Spleen (tissue), 13 donors: ENCODE measurements around the gene SLC6A13. TPM values are rescaled to one million over a fixed set of nuclear protein-coding genes. Genes with fewer than 3 reads are reported as not detected.
A peak's percentile ranks its signal among the peaks of the same experiment; 100 is the strongest.
"Not testable (repeated sequence)": the region's sequence is repeated elsewhere in the genome, so short reads cannot be mapped to it uniquely, and the experiment has no call there.

Experiments used
- DNase-seq: peaks from one replicate; pipeline ENCODE4 v3.0.0-alpha.2; 2020
- H3K27ac ChIP-seq, 8 donors: fragments of 200-600 bp; sonication (generic) in 7 of 8; 1 replicate in 4 of 8; 2 replicates in 4 of 8; pipeline versions ENCODE4 v1.5.0 to v1.8.0; 2016 to 2021; ENCODE audit warnings: inconsistent platforms in 4 of 8, mild to moderate bottlenecking in 4 of 8, moderate library complexity in 1 of 8
- H3K27me3 ChIP-seq, 7 donors: fragments of 200-600 bp; sonication (generic) in 6 of 7; replicated peaks in 1 of 7; 1 replicate in 4 of 7; 2 replicates in 3 of 7; pipeline versions ENCODE4 v1.5.0 to v1.8.0; 2016 to 2021; ENCODE audit warnings: inconsistent platforms in 3 of 7, mild to moderate bottlenecking in 1 of 7
- H3K36me3 ChIP-seq, 6 donors: fragments of 200-600 bp; sonication (generic) in 5 of 6; 1 replicate in 4 of 6; 2 replicates in 2 of 6; pipeline versions ENCODE4 v1.5.0 to v1.8.0; 2016 to 2021; ENCODE audit warnings: inconsistent platforms in 2 of 6
- H3K4me1 ChIP-seq, 6 donors: fragments of 200-600 bp; sonication (generic) in 5 of 6; 1 replicate in 3 of 6; 2 replicates in 3 of 6; pipeline versions ENCODE4 v1.5.0 to v1.8.0; 2016 to 2021; ENCODE audit warnings: inconsistent platforms in 3 of 6
- H3K4me3 ChIP-seq, 8 donors: fragments of 200-600 bp; sonication (generic) in 7 of 8; 1 replicate in 4 of 8; 2 replicates in 4 of 8; pipeline versions ENCODE4 v1.5.0 to v1.8.0; 2016 to 2021; ENCODE audit warnings: inconsistent platforms in 4 of 8, mild to moderate bottlenecking in 4 of 8, moderate library complexity in 2 of 8
- H3K9me3 ChIP-seq, 8 donors: fragments of 200-600 bp; sonication (generic) in 7 of 8; 1 replicate in 4 of 8; 2 replicates in 4 of 8; pipeline versions ENCODE4 v1.5.0 to v1.8.0; 2016 to 2021; ENCODE audit warnings: inconsistent platforms in 4 of 8
- CTCF ChIP-seq, 11 experiments: fragments of 200-600 bp in 7 of 11; fragments of 450-650 bp in 4 of 11; sonication (generic) in 4 of 11; IDR thresholded peaks in 8 of 11; conservative IDR thresholded peaks in 3 of 11; 1 replicate in 7 of 11; 2 replicates in 4 of 11; pipeline versions ENCODE4 v1.4.0 to v1.8.0; 2016 to 2021; ENCODE audit warnings: antibody characterized with exemption in 11 of 11, inconsistent platforms in 4 of 11, mild to moderate bottlenecking in 1 of 11
- POLR2A ChIP-seq, 3 donors: fragments of 450-650 bp; IDR thresholded peaks; one replicate each; pipeline ENCODE4 v1.5.1; 2017; ENCODE audit warnings: antibody characterized with exemption in 3 of 3, mild to moderate bottlenecking in 1 of 3
- POLR2AphosphoS5 ChIP-seq, 3 donors: sonication (generic); formaldehyde crosslinking; IDR thresholded peaks; one replicate each; pipeline ENCODE4 v1.5.1; 2017; ENCODE audit warnings: antibody characterized with exemption in 3 of 3
- WGBS, 5 donors: extraction: QIAGEN DNeasy Blood & Tissue Kit in 3 of 5; methylation state at CpG; one replicate each; pipeline versions ENCODE4 v1.1.5 to v1.1.7; 2013 to 2018; 5-methylcytosine and 5-hydroxymethylcytosine counted together
- intact Hi-C: fragments of 100-400 bp; cut with DNase I; formaldehyde crosslinking; loops from one replicate; pipeline ENCODE4 v1.15.0; 2023; ENCODE audit warnings: low total_unique reads
- long read RNA-seq, 2 donors: transcript quantifications; one replicate each; lab custom pipeline, GENCODE V29; 2026
- polyA plus RNA-seq, 3 donors: library from polyadenylated mRNA; stranded (reverse); fragments of 200-250 nt; gene quantifications; one replicate each; pipeline ENCODE4 v1.2.1, GENCODE V29; 2013
- total RNA-seq, 7 donors: library from RNA; depleted of rRNA in 3 of 7; stranded (reverse); fragments of >200 nt in 3 of 7; fragmentation: NEBNext Ultra II Directional in 4 of 7; extraction: Animal tissue kit (Norgen Biotek cat#: 25700) in 4 of 7; gene quantifications; one replicate each; pipeline versions ENCODE4 v1.1.0 to v1.2.1, GENCODE V29; 2016 to 2021
- donor health status: healthy with polysubstance abuse.
- donor health status: DM: no; HTN: no; CAD: no; lungs with moderate emphysema.
- donor health status: DM: no; HTN: no; CAD: no.
- donor health status: Bipolar disorder and iron deficiency.
- donor health status: healthy.
- donor health status: DM: no; HTN: no; CAD: no.
- donor health status: DM: yes; HTN: yes; CAD: no.

Gene SLC6A13
- total RNA-seq (1 to 10 TPM in 1 of 7 donors, under 1 TPM in 1, not detected in 5; 0.30 to 1.7 TPM), polyA plus RNA-seq (under 1 TPM; 0.22 to 0.39 (median 0.24) TPM)
- long read RNA-seq, donor 1 = 0 reads
- long read RNA-seq, donor 2, partial matches to known transcripts = 0 of 1 reads
- long read RNA-seq, donor 2, other reads (novel, unspliced or antisense) = 0 of 1 reads

GRCh38 chr12:262817-263216, at the start of gene SLC6A13:
TSS of gene SLC6A13 (minus strand) at chr12:262836. CDS start at chr12:260052, 2,784 bp downstream.
- WGBS, 5 donors = 36 to 56% (median 47%) methylated on average over 7 of the region's 7 CpGs
- H3K27me3 ChIP-seq = peaks cover 0 to 40% (median 10%) of the 10 kb centered on the region in 7 donors
- H3K9me3 ChIP-seq = no peaks in the 10 kb centered on the region
- intact Hi-C loops = no loop called here
- H3K4me1 ChIP-seq = no peaks in the 10 kb centered on the region
- H3K4me3 ChIP-seq = no peak within 1 kb of the TSS
- no peak for DNase-seq
- H3K36me3 ChIP-seq = no peaks in the 10 kb centered on the region
- TF ChIP-seq POLR2A (IDR thresholded peaks at IDR 0.05) (no peak), CTCF (IDR thresholded peaks at IDR 0.05 in 8 of 11, conservative IDR thresholded peaks at IDR 0.05 in 3 of 11) (no peak), POLR2AphosphoS5 (IDR thresholded peaks at IDR 0.05) (no peak)
- H3K27ac ChIP-seq = no peak within 1 kb of the TSS

- Histone ChIP-seq H3K27ac (no peak overlapping the region), H3K9me3 (no peaks in the 10 kb centered on the region), H3K4me3 (no peak overlapping the region), H3K4me1 (no peaks in the 10 kb centered on the region), H3K36me3 (peaks cover 15 to 100% (median 96%) of the 10 kb centered on the region in 6 donors), H3K27me3 (no peaks in the 10 kb centered on the region)
- no peak for DNase-seq
- no peak for TF ChIP-seq POLR2AphosphoS5 (IDR thresholded peaks at IDR 0.05)
- no peak for TF ChIP-seq POLR2A (IDR thresholded peaks at IDR 0.05)
- no peak for TF ChIP-seq CTCF (IDR thresholded peaks at IDR 0.05 in 8 of 11, conservative IDR thresholded peaks at IDR 0.05 in 3 of 11)
- WGBS, 5 donors = 91 to 93% (median 93%) methylated on average over 2 of the region's 2 CpGs
- intact Hi-C loops = no loop called here
Observed at GRCh38 chr12:308511-308910, 45.9 kb upstream of the SLC6A13 start.

DNA sequence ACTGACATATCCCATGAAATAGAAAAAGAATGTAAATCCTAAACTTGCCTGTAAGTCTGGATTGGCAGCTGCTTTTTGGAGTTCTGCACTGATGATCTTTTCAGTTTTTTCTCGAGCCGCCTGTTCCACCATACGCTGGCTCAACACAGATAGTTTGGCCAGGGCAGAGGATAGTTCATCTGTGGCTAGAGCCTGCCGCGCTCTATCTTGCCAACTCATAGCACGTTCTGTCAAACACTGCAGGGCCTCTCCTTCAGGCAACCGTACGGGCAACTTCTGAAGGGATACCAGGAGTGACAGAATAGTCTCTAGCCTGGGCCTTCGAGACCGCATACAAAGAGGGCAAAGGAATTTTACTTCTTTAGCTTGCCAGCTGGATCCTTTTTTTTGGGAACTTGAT, 44.8 kb upstream of the SLC6A13 start:
- WGBS, 5 donors = 96 to 99% (median 98%) methylated on average over 10 of the region's 10 CpGs
- Histone ChIP-seq H3K27me3 (no peaks in the 10 kb centered on the region), H3K27ac (no peak overlapping the region), H3K4me1 (peaks cover 0 to 6% (median 0%) of the 10 kb centered on the region in 6 donors), H3K9me3 (peaks cover 0 to 5% (median 0%) of the 10 kb centered on the region in 8 donors), H3K4me3 (no peak overlapping the region), H3K36me3 (peaks cover 14 to 100% (median 96%) of the 10 kb centered on the region in 6 donors)
- intact Hi-C loops = no loop called here
- DNase-seq = no peak
- TF ChIP-seq POLR2AphosphoS5 (IDR thresholded peaks at IDR 0.05) (peak in 1 of 3 donors; percentile 11), POLR2A (IDR thresholded peaks at IDR 0.05) (no peak)

DNA sequence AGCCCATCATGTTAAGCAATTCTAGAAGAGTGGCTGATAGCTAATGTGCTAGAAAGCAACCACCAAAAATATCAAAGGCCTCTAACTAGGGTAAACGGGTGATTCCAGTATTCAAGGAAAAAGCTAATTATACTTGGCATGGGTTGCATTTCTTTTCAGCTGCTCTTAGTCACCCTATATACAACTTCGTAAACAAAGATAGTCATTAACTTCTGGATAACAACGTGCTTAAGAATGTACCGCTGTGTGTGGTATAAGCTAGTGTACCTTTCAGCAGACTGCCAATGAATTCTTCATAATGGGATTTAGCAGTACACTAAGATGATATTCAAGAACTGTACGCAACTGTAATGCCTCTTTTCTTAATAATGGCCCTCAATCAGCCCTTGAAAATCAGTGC, 42.2 kb upstream of the SLC6A13 start:
- WGBS, 5 donors = 91 to 98% (median 95%) methylated on average over 5 of the region's 5 CpGs
- no peak for DNase-seq
- TF ChIP-seq POLR2A (IDR thresholded peaks at IDR 0.05) (no peak), CTCF (IDR thresholded peaks at IDR 0.05 in 8 of 11, conservative IDR thresholded peaks at IDR 0.05 in 3 of 11) (no peak), POLR2AphosphoS5 (IDR thresholded peaks at IDR 0.05) (no peak)
- peaks cover 4 to 98% (median 76%) of the 10 kb centered on the region in 6 donors for H3K36me3 ChIP-seq
- H3K4me1 ChIP-seq = peaks cover 0 to 6% (median 0%) of the 10 kb centered on the region in 6 donors
- H3K27ac ChIP-seq = no peak overlapping the region
- H3K4me3 ChIP-seq = no peak overlapping the region
- H3K27me3 ChIP-seq = no peaks in the 10 kb centered on the region
- intact Hi-C loops = no loop called here
- peaks cover 0 to 16% (median 5%) of the 10 kb centered on the region in 8 donors for H3K9me3 ChIP-seq

GRCh38 chr12:302766-303165, 40.1 kb upstream of the SLC6A13 start:
- H3K4me3 ChIP-seq, intact Hi-C loops, DNase-seq, H3K27ac ChIP-seq, H3K4me1 ChIP-seq, H3K27me3 ChIP-seq: not testable (repeated sequence)
- Histone ChIP-seq H3K36me3 (peaks cover 4 to 98% (median 67%) of the 10 kb centered on the region in 6 donors), H3K9me3 (peaks cover 0 to 25% (median 8%) of the 10 kb centered on the region in 8 donors)
- 50 to 70% (median 62%) methylated on average over 3 of the region's 3 CpGs for WGBS, 5 donors

DNA sequence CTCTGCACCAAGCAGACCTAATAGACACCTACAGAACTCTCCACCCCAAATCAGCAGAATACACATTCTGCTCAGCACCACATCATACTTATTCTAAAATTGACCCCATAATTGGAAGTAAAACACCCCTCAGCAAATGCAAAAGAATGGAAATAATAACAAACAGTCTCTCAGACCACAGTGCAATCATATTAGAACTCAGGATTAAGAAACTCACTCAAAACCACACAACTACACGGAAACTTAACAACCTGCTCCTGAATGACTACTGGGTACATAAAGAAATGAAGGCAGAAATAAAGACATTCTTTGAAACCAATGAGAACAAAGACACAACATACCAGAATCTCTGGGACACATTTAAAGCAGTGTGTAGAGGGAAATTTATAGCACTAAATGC, 37.5 kb upstream of the SLC6A13 start:
- H3K4me1 ChIP-seq, H3K27ac ChIP-seq, H3K27me3 ChIP-seq, H3K4me3 ChIP-seq, intact Hi-C loops, DNase-seq: not testable (repeated sequence)
- Histone ChIP-seq H3K9me3 (peaks cover 0 to 25% (median 8%) of the 10 kb centered on the region in 8 donors), H3K36me3 (peaks cover 7 to 98% (median 67%) of the 10 kb centered on the region in 6 donors)
- 75 to 92% (median 85%) methylated on average over 1 of the region's 1 CpG for WGBS, 5 donors

DNA sequence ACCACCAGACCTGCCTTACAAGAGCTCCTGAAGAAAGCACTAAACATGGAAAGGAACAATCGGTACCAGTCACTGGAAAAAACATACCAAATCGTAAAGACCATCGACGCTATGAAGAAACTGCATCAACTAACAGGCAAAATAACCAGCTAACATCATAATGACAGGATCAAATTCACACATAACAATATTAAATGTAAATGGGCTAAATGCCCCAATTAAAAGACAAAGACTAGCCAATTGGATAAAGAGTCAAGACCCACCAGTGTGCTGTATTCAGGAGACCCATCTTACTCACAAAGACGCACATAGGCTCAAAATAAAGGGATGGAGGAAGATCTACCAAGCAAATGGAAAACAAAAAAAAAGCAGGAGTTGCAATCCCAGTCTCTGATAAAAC, 36.9 kb upstream of the SLC6A13 start:
- peaks cover 0 to 25% (median 8%) of the 10 kb centered on the region in 8 donors for H3K9me3 ChIP-seq
- WGBS, 5 donors = 83 to 99% (median 87%) methylated on average over 5 of the region's 5 CpGs
- H3K27ac ChIP-seq, H3K27me3 ChIP-seq, DNase-seq, H3K4me3 ChIP-seq, H3K4me1 ChIP-seq, intact Hi-C loops: not testable (repeated sequence)
- H3K36me3 ChIP-seq = peaks cover 10 to 98% (median 67%) of the 10 kb centered on the region in 6 donors

DNA sequence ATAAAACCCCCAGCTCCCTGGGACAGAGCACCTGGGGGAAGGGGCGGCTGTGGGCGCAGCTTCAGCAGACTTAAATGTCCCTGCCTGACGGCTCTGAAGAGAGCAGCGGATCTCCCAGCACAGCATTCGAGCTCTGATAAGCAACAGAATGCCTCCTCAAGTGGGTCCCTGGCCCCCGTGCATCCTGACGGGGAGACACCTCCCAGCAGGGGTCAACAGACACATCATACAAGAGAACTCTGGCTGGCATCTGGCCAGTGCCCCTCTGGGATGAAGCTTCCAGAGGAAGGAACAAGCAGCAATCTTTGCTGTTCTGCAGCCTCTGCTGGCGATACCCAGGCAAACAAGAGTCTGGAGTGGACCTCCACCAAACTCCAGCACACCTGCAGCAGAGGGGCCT, 35.4 kb upstream of the SLC6A13 start:
- WGBS, 5 donors = 82 to 90% (median 88%) methylated on average over 7 to 8 of the region's 8 CpGs
- intact Hi-C loops, H3K4me1 ChIP-seq, H3K27ac ChIP-seq, H3K27me3 ChIP-seq, H3K4me3 ChIP-seq: not testable (repeated sequence)
- Histone ChIP-seq H3K36me3 (peaks cover 6 to 98% (median 69%) of the 10 kb centered on the region in 6 donors), H3K9me3 (peaks cover 0 to 25% (median 8%) of the 10 kb centered on the region in 8 donors)
- DNase-seq = peak; percentile 69
